Measurements from ENCODE around the gene LRRC45.

DNA sequence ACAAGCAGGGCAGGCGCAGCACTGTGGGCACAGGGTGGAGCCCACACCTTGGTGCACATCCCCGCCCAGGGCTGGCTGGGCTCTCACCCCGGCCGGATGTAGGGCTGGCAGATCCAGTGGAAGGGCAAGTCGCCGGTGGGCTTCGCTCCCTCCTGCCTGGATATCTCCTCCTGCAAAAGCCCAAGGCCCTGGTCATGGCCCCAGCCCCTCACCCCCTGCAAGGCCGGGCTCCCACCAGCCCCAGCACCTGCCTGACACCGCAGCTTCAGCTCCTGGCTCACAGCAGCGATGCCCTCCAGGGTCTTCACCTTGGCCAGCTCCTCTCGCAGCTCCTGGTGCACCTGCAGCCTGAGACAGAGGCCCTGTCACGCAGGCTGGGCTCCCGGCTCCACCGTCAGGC, 37.5 kb downstream of the LRRC45 start:
- TF ChIP-seq, protein P1, sequence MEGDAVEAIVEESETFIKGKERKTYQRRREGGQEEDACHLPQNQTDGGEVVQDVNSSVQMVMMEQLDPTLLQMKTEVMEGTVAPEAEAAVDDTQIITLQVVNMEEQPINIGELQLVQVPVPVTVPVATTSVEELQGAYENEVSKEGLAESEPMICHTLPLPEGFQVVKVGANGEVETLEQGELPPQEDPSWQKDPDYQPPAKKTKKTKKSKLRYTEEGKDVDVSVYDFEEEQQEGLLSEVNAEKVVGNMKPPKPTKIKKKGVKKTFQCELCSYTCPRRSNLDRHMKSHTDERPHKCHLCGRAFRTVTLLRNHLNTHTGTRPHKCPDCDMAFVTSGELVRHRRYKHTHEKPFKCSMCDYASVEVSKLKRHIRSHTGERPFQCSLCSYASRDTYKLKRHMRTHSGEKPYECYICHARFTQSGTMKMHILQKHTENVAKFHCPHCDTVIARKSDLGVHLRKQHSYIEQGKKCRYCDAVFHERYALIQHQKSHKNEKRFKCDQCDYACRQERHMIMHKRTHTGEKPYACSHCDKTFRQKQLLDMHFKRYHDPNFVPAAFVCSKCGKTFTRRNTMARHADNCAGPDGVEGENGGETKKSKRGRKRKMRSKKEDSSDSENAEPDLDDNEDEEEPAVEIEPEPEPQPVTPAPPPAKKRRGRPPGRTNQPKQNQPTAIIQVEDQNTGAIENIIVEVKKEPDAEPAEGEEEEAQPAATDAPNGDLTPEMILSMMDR (IDR thresholded peaks at IDR 0.05): no peak
- TF ChIP-seq POLR2A (IDR thresholded peaks at IDR 0.05): no peak

Data from uterus (tissue), 2 donors.